ENCODE measurements around the gene PRKAG1.

Gene PRKAG1

GRCh38 chr12:49028666-49029275 is 10.2 kb upstream of the PRKAG1 start:
- TF ChIP-seq POLR2AphosphoS5 (IDR thresholded peaks at IDR 0.05; ENCODE audit: low read depth, low read length) = no peak
- no peak for TF ChIP-seq REST (IDR thresholded peaks at IDR 0.05; ENCODE audit: insufficient read depth in 1 of 2, low read depth in 2 of 2, low read length in 2 of 2)
- no peak for TF ChIP-seq SIN3A (IDR thresholded peaks at IDR 0.05; ENCODE audit: borderline replicate concordance, insufficient read depth, low read length)
- no peak for TF ChIP-seq TAF1 (IDR thresholded peaks at IDR 0.05; ENCODE audit: borderline replicate concordance, insufficient read depth, low read length)
- TF ChIP-seq FOXP2 (optimal IDR thresholded peaks at IDR 0.05; ENCODE audit: borderline replicate concordance, extremely low read depth, extremely low read length, insufficient read depth) = no peak

- TF ChIP-seq TAF1 (IDR thresholded peaks at IDR 0.05; ENCODE audit: borderline replicate concordance, insufficient read depth, low read length) (no peak), POLR2AphosphoS5 (IDR thresholded peaks at IDR 0.05; ENCODE audit: low read depth, low read length) (no peak)
Observed at GRCh38 chr12:49027846-49028555, 9.4 kb upstream of the PRKAG1 start.

GRCh38 chr12:49026678-49027480 is 8.3 kb upstream of the PRKAG1 start:
- no peak for TF ChIP-seq FOXP2 (optimal IDR thresholded peaks at IDR 0.05; ENCODE audit: borderline replicate concordance, extremely low read depth, extremely low read length, insufficient read depth)
- TF ChIP-seq REST (IDR thresholded peaks at IDR 0.05; ENCODE audit: insufficient read depth in 1 of 2, low read depth in 2 of 2, low read length in 2 of 2) = no peak
- TF ChIP-seq SIN3A (IDR thresholded peaks at IDR 0.05; ENCODE audit: borderline replicate concordance, insufficient read depth, low read length) = no peak
- TF ChIP-seq POLR2AphosphoS5 (IDR thresholded peaks at IDR 0.05; ENCODE audit: low read depth, low read length) = no peak
- TF ChIP-seq TAF1 (IDR thresholded peaks at IDR 0.05; ENCODE audit: borderline replicate concordance, insufficient read depth, low read length) = no peak

- TF ChIP-seq REST (IDR thresholded peaks at IDR 0.05; ENCODE audit: insufficient read depth in 1 of 2, low read depth in 2 of 2, low read length in 2 of 2) = no peak
- no peak for TF ChIP-seq TAF1 (IDR thresholded peaks at IDR 0.05; ENCODE audit: borderline replicate concordance, insufficient read depth, low read length)
- no peak for TF ChIP-seq POLR2AphosphoS5 (IDR thresholded peaks at IDR 0.05; ENCODE audit: low read depth, low read length)
- no peak for TF ChIP-seq FOXP2 (optimal IDR thresholded peaks at IDR 0.05; ENCODE audit: borderline replicate concordance, extremely low read depth, extremely low read length, insufficient read depth)
- TF ChIP-seq SIN3A (IDR thresholded peaks at IDR 0.05; ENCODE audit: borderline replicate concordance, insufficient read depth, low read length) = no peak
Observed at GRCh38 chr12:49026101-49026500, 7.5 kb upstream of the PRKAG1 start.

- TF ChIP-seq TAF1 (IDR thresholded peaks at IDR 0.05; ENCODE audit: borderline replicate concordance, insufficient read depth, low read length) (no peak), REST (IDR thresholded peaks at IDR 0.05; ENCODE audit: insufficient read depth in 1 of 2, low read depth in 2 of 2, low read length in 2 of 2) (no peak), FOXP2 (optimal IDR thresholded peaks at IDR 0.05; ENCODE audit: borderline replicate concordance, extremely low read depth, extremely low read length, insufficient read depth) (no peak), SIN3A (IDR thresholded peaks at IDR 0.05; ENCODE audit: borderline replicate concordance, insufficient read depth, low read length) (no peak), POLR2AphosphoS5 (IDR thresholded peaks at IDR 0.05; ENCODE audit: low read depth, low read length) (no peak)
Observed at GRCh38 chr12:49025463-49025862, 6.9 kb upstream of the PRKAG1 start.
